Lower lobe of right lung (tissue), 2 donors: Measurements from ENCODE around the gene CNTN3. TPM values are rescaled to one million over a fixed set of nuclear protein-coding genes. Genes with fewer than 3 reads are reported as not detected.

Experiments
- ATAC-seq, 2 donors: fragments of 200-7000 bp; cut with Tn5 transposase; one replicate each; pipeline ENCODE4 v1.9.1; 2020 to 2022; ENCODE audit warnings: mild to moderate bottlenecking in 2 of 2, moderate library complexity in 2 of 2
- DNase-seq: peaks from one replicate; pipeline ENCODE4 v3.0.0-alpha.2; 2020
- H3K27ac ChIP-seq: fragments of 200-600 bp; one replicate; pipeline ENCODE4 v1.8.0; 2022
- H3K27me3 ChIP-seq: fragments of 200-600 bp; one replicate; pipeline ENCODE4 v1.8.0; 2022; ENCODE audit warnings: low read depth
- H3K36me3 ChIP-seq: fragments of 200-600 bp; one replicate; pipeline ENCODE4 v1.8.0; 2022; ENCODE audit warnings: mild to moderate bottlenecking
- H3K4me1 ChIP-seq: fragments of 200-600 bp; one replicate; pipeline ENCODE4 v1.8.0; 2022
- H3K4me3 ChIP-seq: fragments of 200-600 bp; one replicate; pipeline ENCODE4 v1.8.0; 2022; ENCODE audit warnings: mild to moderate bottlenecking
- H3K9me3 ChIP-seq: fragments of 200-600 bp; one replicate; pipeline ENCODE4 v1.8.0; 2022
- intact Hi-C: fragments of 100-400 bp; cut with DNase I; formaldehyde crosslinking; loops from one replicate; pipeline ENCODE4 v1.11.0; 2022
- total RNA-seq: library from RNA; stranded (reverse); fragmentation: NEBNext Ultra II Directional; extraction: Animal tissue kit (Norgen Biotek cat#: 25700); gene quantifications from one replicate; pipeline ENCODE4 v1.2.1, GENCODE V29; 2021
- TF ChIP-seq, protein P1 (sequence below): fragments of 200-600 bp; IDR thresholded peaks from one replicate; pipeline ENCODE4 v1.8.0; 2022; ENCODE audit warnings: antibody characterized with exemption, mild to moderate bottlenecking
- donor health status: DM: no; HTN: yes; CAD: no; lungs with severe emphysema.

The CNTN3 gene
- total RNA-seq, 1 donor from 2014 or later, result 1.9 TPM

DNA sequence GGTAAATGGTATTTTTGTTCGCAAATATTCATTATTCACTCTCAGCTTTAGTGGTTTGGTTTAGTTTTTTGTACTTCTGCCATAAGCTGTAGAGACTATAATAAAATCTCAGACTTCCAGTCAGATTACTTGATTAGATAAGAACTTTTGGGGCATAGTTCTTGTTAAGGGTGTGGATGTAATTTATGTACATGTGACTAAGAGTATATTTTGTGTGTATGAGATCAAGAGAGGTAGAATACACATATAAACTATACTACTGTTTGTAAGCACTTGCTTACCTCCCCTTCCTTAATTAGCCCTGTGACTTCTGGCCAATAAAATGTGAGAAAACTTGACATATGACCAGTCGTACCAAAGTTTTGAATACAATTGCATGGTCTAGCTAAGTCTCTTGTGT, 12.0 kb downstream of the CNTN3 start:
- ATAC-seq (no peak), DNase-seq (no peak)
- no peaks in the 10 kb centered on the region for H3K4me1 ChIP-seq
- intact Hi-C loops, result no loop called here
- H3K27me3 ChIP-seq, result no peaks in the 10 kb centered on the region
- no peak overlapping the region for H3K27ac ChIP-seq
- no peaks in the 10 kb centered on the region for H3K9me3 ChIP-seq
- H3K4me3 ChIP-seq, result no peak overlapping the region
- TF ChIP-seq, protein P1, sequence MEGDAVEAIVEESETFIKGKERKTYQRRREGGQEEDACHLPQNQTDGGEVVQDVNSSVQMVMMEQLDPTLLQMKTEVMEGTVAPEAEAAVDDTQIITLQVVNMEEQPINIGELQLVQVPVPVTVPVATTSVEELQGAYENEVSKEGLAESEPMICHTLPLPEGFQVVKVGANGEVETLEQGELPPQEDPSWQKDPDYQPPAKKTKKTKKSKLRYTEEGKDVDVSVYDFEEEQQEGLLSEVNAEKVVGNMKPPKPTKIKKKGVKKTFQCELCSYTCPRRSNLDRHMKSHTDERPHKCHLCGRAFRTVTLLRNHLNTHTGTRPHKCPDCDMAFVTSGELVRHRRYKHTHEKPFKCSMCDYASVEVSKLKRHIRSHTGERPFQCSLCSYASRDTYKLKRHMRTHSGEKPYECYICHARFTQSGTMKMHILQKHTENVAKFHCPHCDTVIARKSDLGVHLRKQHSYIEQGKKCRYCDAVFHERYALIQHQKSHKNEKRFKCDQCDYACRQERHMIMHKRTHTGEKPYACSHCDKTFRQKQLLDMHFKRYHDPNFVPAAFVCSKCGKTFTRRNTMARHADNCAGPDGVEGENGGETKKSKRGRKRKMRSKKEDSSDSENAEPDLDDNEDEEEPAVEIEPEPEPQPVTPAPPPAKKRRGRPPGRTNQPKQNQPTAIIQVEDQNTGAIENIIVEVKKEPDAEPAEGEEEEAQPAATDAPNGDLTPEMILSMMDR, result no peak
- no peaks in the 10 kb centered on the region for H3K36me3 ChIP-seq

DNA sequence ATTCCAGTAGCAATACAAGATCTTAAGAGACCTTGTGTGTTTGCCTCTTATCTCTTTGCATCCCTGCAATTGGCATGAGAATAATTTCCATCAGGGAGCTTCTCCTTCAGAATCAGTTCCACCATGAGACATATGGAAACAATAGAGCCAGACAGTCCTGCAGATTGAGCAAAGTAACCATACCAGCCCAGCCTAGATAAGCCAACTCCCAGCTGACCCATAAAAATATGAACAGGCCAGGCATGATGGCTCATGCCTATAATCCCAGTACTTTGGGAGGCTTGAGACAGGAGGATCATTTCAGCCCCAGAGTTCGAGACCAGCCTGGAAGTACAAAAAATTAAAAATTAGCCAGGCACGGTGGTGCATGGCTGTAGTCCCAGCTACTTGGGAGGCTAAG, 12.7 kb downstream of the CNTN3 start:
- H3K4me3 ChIP-seq, result no peak overlapping the region
- no peaks in the 10 kb centered on the region for H3K4me1 ChIP-seq
- ATAC-seq, result no peak
- no peaks in the 10 kb centered on the region for H3K9me3 ChIP-seq
- H3K36me3 ChIP-seq, result no peaks in the 10 kb centered on the region
- H3K27me3 ChIP-seq, result no peaks in the 10 kb centered on the region
- intact Hi-C loops, result no loop called here
- no peak for DNase-seq
- TF ChIP-seq, protein P1, result no peak
- no peak overlapping the region for H3K27ac ChIP-seq

DNA sequence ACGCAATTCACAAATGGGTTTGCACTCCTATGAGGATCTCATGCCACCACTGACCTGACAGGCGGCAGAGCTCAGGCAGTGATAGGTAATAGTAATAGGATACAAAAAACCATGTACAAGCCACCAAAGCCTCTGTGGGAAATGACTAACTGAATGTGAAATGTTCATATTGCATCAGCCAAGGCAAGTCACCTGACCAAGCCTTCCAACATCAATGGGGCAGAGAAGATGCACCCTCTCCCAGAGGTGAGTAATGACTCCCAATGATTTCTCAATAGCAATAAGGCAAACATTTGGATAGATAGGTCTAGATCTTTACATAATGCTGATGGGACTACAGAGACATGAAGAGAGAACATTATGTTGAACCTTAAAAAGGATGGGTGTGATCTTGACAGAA, 14.9 kb downstream of the CNTN3 start:
- intact Hi-C loops, result no loop called here
- H3K27ac ChIP-seq, result no peak overlapping the region
- H3K4me1 ChIP-seq, result no peaks in the 10 kb centered on the region
- no peak overlapping the region for H3K4me3 ChIP-seq
- no peaks in the 10 kb centered on the region for H3K27me3 ChIP-seq
- ATAC-seq (no peak), DNase-seq (no peak)
- TF ChIP-seq, protein P1, result no peak
- H3K9me3 ChIP-seq, result peaks cover 2% of the 10 kb centered on the region
- H3K36me3 ChIP-seq, result no peaks in the 10 kb centered on the region

DNA sequence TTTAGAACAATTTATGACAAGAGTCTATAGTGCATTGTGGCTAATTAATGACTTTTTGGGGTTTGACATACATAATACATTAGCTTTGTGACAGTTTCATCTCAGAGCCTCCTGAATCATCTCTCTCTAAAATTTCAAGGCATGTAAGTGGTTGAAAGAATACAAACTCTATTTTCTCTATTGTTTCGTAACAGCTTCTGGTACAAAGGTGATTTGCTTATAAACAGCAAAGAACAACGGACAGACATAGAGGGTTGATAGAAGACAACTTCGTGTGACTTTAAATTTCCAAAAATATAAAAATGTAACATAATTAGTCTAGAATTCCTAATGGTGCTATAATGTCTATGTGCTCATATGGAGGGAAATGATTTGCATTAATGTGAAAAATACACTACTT, 21.3 kb downstream of the CNTN3 start:
- Histone ChIP-seq H3K27me3 (no peaks in the 10 kb centered on the region), H3K27ac (no peak overlapping the region), H3K4me3 (no peak overlapping the region), H3K4me1 (no peaks in the 10 kb centered on the region), H3K36me3 (no peaks in the 10 kb centered on the region), H3K9me3 (peaks cover 2% of the 10 kb centered on the region)
- DNase-seq, result no peak
- intact Hi-C loops, result no loop called here
- ATAC-seq, result no peak
- TF ChIP-seq, protein P1, result no peak

DNA sequence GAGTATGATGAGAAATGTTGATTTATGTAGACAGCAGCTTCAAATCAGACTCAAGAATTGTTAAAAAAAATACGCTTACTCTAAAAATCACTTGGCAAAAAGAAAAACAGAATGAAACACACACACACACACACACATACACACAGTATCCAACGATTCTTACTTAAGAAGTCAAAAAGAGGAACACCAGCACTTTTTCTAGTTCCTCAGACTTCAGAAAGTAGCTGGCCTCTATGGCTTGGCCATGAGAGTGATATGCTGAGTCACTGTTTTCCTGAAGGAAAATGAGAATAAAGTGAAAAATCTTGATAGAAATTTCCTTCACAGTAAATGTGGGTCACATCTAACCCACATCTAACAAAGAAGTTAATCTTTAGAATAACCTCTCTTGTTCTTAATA, 22.1 kb downstream of the CNTN3 start:
- no peaks in the 10 kb centered on the region for H3K36me3 ChIP-seq
- DNase-seq (no peak), ATAC-seq (no peak)
- TF ChIP-seq, protein P1, result no peak
- no peaks in the 10 kb centered on the region for H3K4me1 ChIP-seq
- no peaks in the 10 kb centered on the region for H3K27me3 ChIP-seq
- peaks cover 2% of the 10 kb centered on the region for H3K9me3 ChIP-seq
- H3K27ac ChIP-seq, result no peak overlapping the region
- H3K4me3 ChIP-seq, result no peak overlapping the region
- intact Hi-C loops, result no loop called here

DNA sequence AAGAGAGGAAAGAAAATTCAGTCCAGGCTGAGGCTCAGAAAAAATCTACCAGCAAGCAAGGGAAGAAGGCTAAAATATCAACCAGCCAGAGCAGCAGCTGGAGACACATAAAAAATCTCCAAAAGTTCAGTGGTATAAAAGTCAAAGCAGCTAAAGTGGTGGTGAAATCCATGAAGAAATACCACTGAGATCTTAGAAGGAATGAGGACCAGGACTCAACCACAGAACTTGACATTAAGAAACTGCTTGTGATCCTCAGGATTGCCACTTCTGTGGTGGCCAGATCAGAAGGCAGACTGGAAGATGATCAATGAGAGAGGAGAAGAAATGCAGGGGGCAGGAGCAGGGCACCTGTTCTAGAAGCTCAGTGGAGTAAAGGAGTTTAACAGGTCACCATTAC, 22.5 kb downstream of the CNTN3 start:
- Histone ChIP-seq H3K27me3 (no peaks in the 10 kb centered on the region), H3K4me1 (no peaks in the 10 kb centered on the region), H3K27ac (no peak overlapping the region), H3K4me3 (no peak overlapping the region), H3K9me3 (peaks cover 2% of the 10 kb centered on the region), H3K36me3 (no peaks in the 10 kb centered on the region)
- DNase-seq (no peak), ATAC-seq (no peak)
- intact Hi-C loops, result no loop called here
- TF ChIP-seq, protein P1, result no peak
